ENCODE data around the gene ZFP57.
A peak's percentile ranks its signal among the peaks of the same experiment; 100 is the strongest.

The ZFP57 gene

GRCh38 chr6:29630315-29630714, 50.6 kb downstream of the ZFP57 start:
- in situ Hi-C loops (cut with MboI; ENCODE audit: low pct_unique_long_range_greater_than_20kb, low sequenced_read_pairs): no loop called here
- no peak for DNase-seq

GRCh38 chr6:29629571-29629970, 51.4 kb downstream of the ZFP57 start:
- no peak for DNase-seq
- in situ Hi-C loops (cut with MboI; ENCODE audit: low pct_unique_long_range_greater_than_20kb, low sequenced_read_pairs): no loop called here

- in situ Hi-C loops (cut with MboI; ENCODE audit: low pct_unique_long_range_greater_than_20kb, low sequenced_read_pairs): no loop called here
- DNase-seq: peak; percentile 81
These were observed 52.3 kb downstream of the ZFP57 start for GRCh38 chr6:29628419-29629281.

GRCh38 chr6:29627755-29628418, 53.1 kb downstream of the ZFP57 start:
- in situ Hi-C loops (cut with MboI; ENCODE audit: low pct_unique_long_range_greater_than_20kb, low sequenced_read_pairs): no loop called here
- DNase-seq: no peak

- in situ Hi-C loops (cut with MboI; ENCODE audit: low pct_unique_long_range_greater_than_20kb, low sequenced_read_pairs): no loop called here
- no peak for DNase-seq
These were observed 53.8 kb downstream of the ZFP57 start for GRCh38 chr6:29626948-29627754.

- DNase-seq: no peak
- in situ Hi-C loops (cut with MboI; ENCODE audit: low pct_unique_long_range_greater_than_20kb, low sequenced_read_pairs): no loop called here
These were observed 55.5 kb downstream of the ZFP57 start for GRCh38 chr6:29625337-29625930.

GRCh38 chr6:29624520-29624961, 56.4 kb downstream of the ZFP57 start:
- in situ Hi-C loops (cut with MboI; ENCODE audit: low pct_unique_long_range_greater_than_20kb, low sequenced_read_pairs): no loop called here

More at GRCh38 chr6:29624520-29624961, 56.4 kb downstream of the ZFP57 start:
- peak; percentile 41 for DNase-seq

All from KBM-7 (cell line).